GM12891 (cell line): Measurements from ENCODE around the gene TNFRSF21.

Experiments
- DNase-seq: peaks from one replicate; pipeline ENCODE4 v3.0.0; 2011; ENCODE audit warnings: low spot score; ENCODE audit not compliant: insufficient read length
- FAIRE-seq: peaks from 2 replicates; lab custom pipeline; 2011; peaks lifted over from hg19 to GRCh38; lab: Jason Lieb, UNC
- PAX5 ChIP-seq: IDR thresholded peaks from 2 replicates; pipeline ENCODE4 v1.6.1; 2011; ENCODE audit warnings: low read length, moderate library complexity, mild to moderate bottlenecking; ENCODE audit not compliant: insufficient read depth, severe bottlenecking
- POLR2A ChIP-seq: IDR thresholded peaks from 2 replicates; pipeline ENCODE4 v1.6.1; 2011; ENCODE audit warnings: low read depth, low read length, control low read depth
- POLR2AphosphoS5 ChIP-seq: IDR thresholded peaks from 2 replicates; pipeline ENCODE4 v1.6.1; 2011; ENCODE audit warnings: low read depth, low read length, control low read depth
- POU2F2 ChIP-seq: IDR thresholded peaks from 2 replicates; pipeline ENCODE4 v1.6.1; 2011; ENCODE audit warnings: low read depth, mild to moderate bottlenecking, control low read depth, low read length, moderate library complexity
- SPI1 ChIP-seq: IDR thresholded peaks from 2 replicates; pipeline ENCODE4 v1.6.1; 2011; ENCODE audit warnings: low read depth, low read length, control low read depth
- TAF1 ChIP-seq: IDR thresholded peaks from 2 replicates; pipeline ENCODE4 v1.6.1; 2011; ENCODE audit warnings: low read depth, low read length, control low read depth

Gene TNFRSF21

GRCh38 chr6:47206626-47207025 lies 103.1 kb downstream of the TNFRSF21 start:
- FAIRE-seq (no peak), DNase-seq (no peak)
- TF ChIP-seq POU2F2: no peak
- TF ChIP-seq POLR2A: no peak
- no peak for TF ChIP-seq PAX5
- no peak for TF ChIP-seq SPI1
- no peak for TF ChIP-seq POLR2AphosphoS5
- no peak for TF ChIP-seq TAF1

GRCh38 chr6:47203938-47204611 lies 105.6 kb downstream of the TNFRSF21 start:
- FAIRE-seq (peak; percentile 26), DNase-seq (no peak)
- no peak for TF ChIP-seq POLR2AphosphoS5
- no peak for TF ChIP-seq POLR2A

- peak; percentile 90 for FAIRE-seq
- DNase-seq: no peak
- TF ChIP-seq POU2F2 (no peak), SPI1 (peak; percentile 64), POLR2A (no peak)
These were observed 106.3 kb downstream of the TNFRSF21 start for GRCh38 chr6:47203266-47203937.

GRCh38 chr6:47202644-47203205 lies 107.0 kb downstream of the TNFRSF21 start:
- FAIRE-seq (no peak), DNase-seq (no peak)
- no peak for TF ChIP-seq POLR2AphosphoS5
- no peak for TF ChIP-seq POLR2A
- TF ChIP-seq SPI1: no peak
- TF ChIP-seq PAX5: no peak
- no peak for TF ChIP-seq TAF1
- no peak for TF ChIP-seq POU2F2

- no peak for TF ChIP-seq POLR2A
- TF ChIP-seq POU2F2: no peak
- no peak for TF ChIP-seq PAX5
- TF ChIP-seq SPI1: no peak
- TF ChIP-seq POLR2AphosphoS5: no peak
- TF ChIP-seq TAF1: no peak
- DNase-seq: no peak
- FAIRE-seq: no peak
These were observed 109.0 kb downstream of the TNFRSF21 start for GRCh38 chr6:47200536-47201334.

- TF ChIP-seq SPI1 (no peak), TAF1 (no peak), POLR2A (no peak), POLR2AphosphoS5 (no peak), PAX5 (no peak), POU2F2 (no peak)
- FAIRE-seq (peak; percentile 68), DNase-seq (no peak)
These were observed 111.7 kb downstream of the TNFRSF21 start for GRCh38 chr6:47197682-47198640.

- FAIRE-seq (no peak), DNase-seq (no peak)
- no peak for TF ChIP-seq POU2F2
- no peak for TF ChIP-seq TAF1
- no peak for TF ChIP-seq POLR2AphosphoS5
- TF ChIP-seq POLR2A: no peak
- no peak for TF ChIP-seq PAX5
- no peak for TF ChIP-seq SPI1
These were observed 113.6 kb downstream of the TNFRSF21 start for GRCh38 chr6:47196113-47196512.

- no peak for FAIRE-seq
- TF ChIP-seq PAX5 (no peak), POLR2AphosphoS5 (no peak), POLR2A (no peak), TAF1 (no peak), SPI1 (no peak), POU2F2 (no peak)
- no peak for DNase-seq
These were observed 114.6 kb downstream of the TNFRSF21 start for GRCh38 chr6:47195011-47195650.

GRCh38 chr6:47188588-47189021 lies 121.1 kb downstream of the TNFRSF21 start:
- no peak for FAIRE-seq
- DNase-seq: no peak
- TF ChIP-seq SPI1: no peak
- TF ChIP-seq POU2F2: no peak
- no peak for TF ChIP-seq POLR2A
- no peak for TF ChIP-seq POLR2AphosphoS5
- TF ChIP-seq TAF1: no peak
- no peak for TF ChIP-seq PAX5
